ENCODE data around the gene ICA1. TPM values are rescaled to one million over a fixed set of nuclear protein-coding genes. Genes with fewer than 3 reads are reported as not detected.

The ICA1 gene
- polyA plus RNA-seq, 1 donor (not counting 4 experiments of a cell fraction or from before 2014, with no cell fraction given), result 1.9 TPM

GRCh38 chr7:8115547-8116402 is 146.2 kb downstream of the ICA1 start:
- no peak for DNase-seq (ENCODE audit: low read depth, low spot score)
- Histone ChIP-seq H3K4me2 (ENCODE audit: control insufficient read depth, extremely low read depth, insufficient read depth, low read depth, low read length) (no peak overlapping the region), H4K20me1 (ENCODE audit: control insufficient read depth, extremely low read depth, insufficient read depth, low read length) (no peaks in the 10 kb centered on the region), H3K9me1 (ENCODE audit: control insufficient read depth, extremely low read depth, insufficient read depth, low read length) (no peaks in the 10 kb centered on the region), H3K9me3 (ENCODE audit: control insufficient read depth, low read depth, low read length) (no peaks in the 10 kb centered on the region), H3K79me2 (ENCODE audit: control insufficient read depth, insufficient read depth, low read length) (no peaks in the 10 kb centered on the region), H3K4me3 (ENCODE audit: control insufficient read depth in 2 of 3, extremely low read depth in 1 of 3, insufficient read depth in 2 of 3, low read depth in 1 of 3, low read length in 3 of 3) (no peak overlapping the region), H3K27me3 (ENCODE audit: control insufficient read depth, extremely low read depth, insufficient read depth, low read length) (no peaks in the 10 kb centered on the region), H2AFZ (ENCODE audit: control insufficient read depth, low read length) (no peak overlapping the region), H3K36me3 (ENCODE audit: control insufficient read depth in 2 of 2, extremely low read depth in 1 of 2, insufficient read depth in 2 of 2, low read length in 2 of 2) (no peaks in the 10 kb centered on the region), H3K27ac (ENCODE audit: control insufficient read depth, insufficient read depth, low read length) (no peak overlapping the region), H3K9ac (ENCODE audit: control insufficient read depth, extremely low read depth, insufficient read depth, low read length) (no peak overlapping the region), H3K4me1 (ENCODE audit: control insufficient read depth, extremely low read depth, insufficient read depth, low read length) (no peaks in the 10 kb centered on the region)
- no peak for TF ChIP-seq EZH2 (IDR thresholded peaks at IDR 0.05; ENCODE audit: low read length)
- TF ChIP-seq CTCF (optimal IDR thresholded peaks at IDR 0.05 in 1 of 3, IDR thresholded peaks at IDR 0.05 in 1 of 3, conservative IDR thresholded peaks at IDR 0.05 in 1 of 3; ENCODE audit: extremely low read depth in 1 of 3, insufficient read depth in 2 of 3, low read length in 3 of 3), result no peak
- dilution Hi-C loops (cut with MboI; ENCODE audit: extremely low pct_ligation_motif_present, low sequenced_read_pairs), result no loop called here
- no peak for FAIRE-seq

DNA sequence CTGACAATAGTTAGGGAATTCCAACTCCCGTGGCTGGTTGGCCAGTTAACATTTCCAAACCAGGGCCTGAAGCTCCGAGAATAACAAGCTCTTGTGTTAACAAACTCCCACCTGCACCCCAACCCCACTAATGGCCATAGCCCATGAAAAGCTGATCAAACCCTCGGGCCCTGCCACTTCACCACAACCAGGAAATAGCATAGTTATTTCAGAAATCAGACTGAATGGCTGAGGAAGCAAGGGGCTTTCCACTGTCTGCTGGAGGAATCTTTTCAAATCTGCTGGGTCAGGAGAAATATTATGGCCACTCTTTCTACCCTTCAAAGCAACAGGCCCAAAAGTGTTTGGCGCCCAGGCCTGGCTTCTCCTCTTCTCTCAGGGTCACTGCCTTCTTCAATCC is 147.8 kb downstream of the ICA1 start:
- Histone ChIP-seq H3K27ac (ENCODE audit: control insufficient read depth, insufficient read depth, low read length) (no peak overlapping the region), H3K36me3 (ENCODE audit: control insufficient read depth in 2 of 2, extremely low read depth in 1 of 2, insufficient read depth in 2 of 2, low read length in 2 of 2) (no peaks in the 10 kb centered on the region), H3K9ac (ENCODE audit: control insufficient read depth, extremely low read depth, insufficient read depth, low read length) (no peak overlapping the region), H3K9me3 (ENCODE audit: control insufficient read depth, low read depth, low read length) (no peaks in the 10 kb centered on the region), H4K20me1 (ENCODE audit: control insufficient read depth, extremely low read depth, insufficient read depth, low read length) (no peaks in the 10 kb centered on the region), H3K27me3 (ENCODE audit: control insufficient read depth, extremely low read depth, insufficient read depth, low read length) (no peaks in the 10 kb centered on the region), H3K4me3 (ENCODE audit: control insufficient read depth in 2 of 3, extremely low read depth in 1 of 3, insufficient read depth in 2 of 3, low read depth in 1 of 3, low read length in 3 of 3) (no peak overlapping the region), H2AFZ (ENCODE audit: control insufficient read depth, low read length) (no peak overlapping the region), H3K4me2 (ENCODE audit: control insufficient read depth, extremely low read depth, insufficient read depth, low read depth, low read length) (no peak overlapping the region), H3K9me1 (ENCODE audit: control insufficient read depth, extremely low read depth, insufficient read depth, low read length) (no peaks in the 10 kb centered on the region), H3K79me2 (ENCODE audit: control insufficient read depth, insufficient read depth, low read length) (no peaks in the 10 kb centered on the region), H3K4me1 (ENCODE audit: control insufficient read depth, extremely low read depth, insufficient read depth, low read length) (no peaks in the 10 kb centered on the region)
- DNase-seq (ENCODE audit: low read depth, low spot score), result no peak
- dilution Hi-C loops (cut with MboI; ENCODE audit: extremely low pct_ligation_motif_present, low sequenced_read_pairs), result no loop called here
- no peak for TF ChIP-seq EZH2 (IDR thresholded peaks at IDR 0.05; ENCODE audit: low read length)
- TF ChIP-seq CTCF (optimal IDR thresholded peaks at IDR 0.05 in 1 of 3, IDR thresholded peaks at IDR 0.05 in 1 of 3, conservative IDR thresholded peaks at IDR 0.05 in 1 of 3; ENCODE audit: extremely low read depth in 1 of 3, insufficient read depth in 2 of 3, low read length in 3 of 3), result no peak
- FAIRE-seq, result no peak

Measured in keratinocyte (primary cell).